Epithelial cell of esophagus (primary cell): ENCODE measurements around the gene SLC16A6.

Experiments
- DNase-seq: peaks from one replicate; pipeline ENCODE4 v3.0.0; 2010; ENCODE audit warnings: low read depth
- H3K4me3 ChIP-seq: 2 replicates; pipeline ENCODE4 v1.5.1; 2011; ENCODE audit warnings: mild to moderate bottlenecking, low read length, control low read depth
- CTCF ChIP-seq: IDR thresholded peaks from 2 replicates; pipeline ENCODE4 v1.5.1; 2011; ENCODE audit warnings: low read depth, mild to moderate bottlenecking, low read length, control low read depth, inconsistent platforms; ENCODE audit not compliant: insufficient read depth; ENCODE audit errors: missing control alignments

The SLC16A6 gene

GRCh38 chr17:68320311-68320865 lies 29.5 kb upstream of the SLC16A6 start:
- TF ChIP-seq CTCF = no peak
- no peak overlapping the region for H3K4me3 ChIP-seq
- DNase-seq = peak; percentile 52

- DNase-seq = no peak
- H3K4me3 ChIP-seq = no peak overlapping the region
- no peak for TF ChIP-seq CTCF
Measured at GRCh38 chr17:68319410-68320162, 28.7 kb upstream of the SLC16A6 start.

GRCh38 chr17:68318103-68318991 lies 27.4 kb upstream of the SLC16A6 start:
- DNase-seq = peak; percentile 51
- no peak for TF ChIP-seq CTCF

GRCh38 chr17:68317458-68317857 lies 26.5 kb upstream of the SLC16A6 start:
- TF ChIP-seq CTCF = no peak
- DNase-seq = no peak
- no peak overlapping the region for H3K4me3 ChIP-seq

More at GRCh38 chr17:68318103-68318991, 27.4 kb upstream of the SLC16A6 start:
- no peak overlapping the region for H3K4me3 ChIP-seq

- DNase-seq = no peak
- TF ChIP-seq CTCF = no peak
Measured at GRCh38 chr17:68315930-68316329, 25.0 kb upstream of the SLC16A6 start.

GRCh38 chr17:68314916-68315535 lies 24.1 kb upstream of the SLC16A6 start:
- DNase-seq = no peak
- H3K4me3 ChIP-seq = no peak overlapping the region
- TF ChIP-seq CTCF = no peak

More at GRCh38 chr17:68315930-68316329, 25.0 kb upstream of the SLC16A6 start:
- no peak overlapping the region for H3K4me3 ChIP-seq
